Spleen (tissue), 7 donors: Measurements from ENCODE around the gene SPR.

ENCODE experiments used
- CTCF ChIP-seq, 11 experiments: fragments of 200-600 bp in 7 of 11; fragments of 450-650 bp in 4 of 11; sonication (generic) in 4 of 11; IDR thresholded peaks in 8 of 11; conservative IDR thresholded peaks in 3 of 11; 1 replicate in 7 of 11; 2 replicates in 4 of 11; pipeline versions ENCODE4 v1.4.0 to v1.8.0; 2016 to 2021; ENCODE audit warnings: antibody characterized with exemption in 11 of 11, inconsistent platforms in 4 of 11, mild to moderate bottlenecking in 1 of 11
- POLR2A ChIP-seq, 3 donors: fragments of 450-650 bp; IDR thresholded peaks; one replicate each; pipeline ENCODE4 v1.5.1; 2017; ENCODE audit warnings: antibody characterized with exemption in 3 of 3, mild to moderate bottlenecking in 1 of 3
- POLR2AphosphoS5 ChIP-seq, 3 donors: sonication (generic); formaldehyde crosslinking; IDR thresholded peaks; one replicate each; pipeline ENCODE4 v1.5.1; 2017; ENCODE audit warnings: antibody characterized with exemption in 3 of 3
- donor health status: DM: no; HTN: no; CAD: no; lungs with moderate emphysema.
- donor health status: DM: no; HTN: no; CAD: no.
- donor health status: DM: no; HTN: no; CAD: no.

GRCh38 chr2:72915907-72916742 lies 28.9 kb downstream of the SPR start:
- TF ChIP-seq POLR2A (IDR thresholded peaks at IDR 0.05) (no peak), CTCF (IDR thresholded peaks at IDR 0.05 in 8 of 11, conservative IDR thresholded peaks at IDR 0.05 in 3 of 11) (peak in 1 of 11 experiments; percentile 12), POLR2AphosphoS5 (IDR thresholded peaks at IDR 0.05) (peak in 1 of 3 donors; percentile 31)
